Muscle of back (tissue), 11 donors: Measurements from ENCODE around the gene EML4. TPM values are rescaled to one million over a fixed set of nuclear protein-coding genes. Genes with fewer than 3 reads are reported as not detected.

Experiments
- DNase-seq, 3 donors: peaks; one replicate each; pipeline versions ENCODE4 v3.0.0 to v3.0.0-alpha.2; 2013
- polyA plus RNA-seq, 10 donors: library from polyadenylated mRNA; unstranded; fragments of 120-200 nt; gene quantifications; one replicate each; pipeline ENCODE4 v1.2.1, GENCODE V29; 2013; ENCODE audit not compliant: insufficient read length in 10 of 10

The EML4 gene
- polyA plus RNA-seq, 10 donors: 25.6 to 47.6 (median 37.2) TPM

DNA sequence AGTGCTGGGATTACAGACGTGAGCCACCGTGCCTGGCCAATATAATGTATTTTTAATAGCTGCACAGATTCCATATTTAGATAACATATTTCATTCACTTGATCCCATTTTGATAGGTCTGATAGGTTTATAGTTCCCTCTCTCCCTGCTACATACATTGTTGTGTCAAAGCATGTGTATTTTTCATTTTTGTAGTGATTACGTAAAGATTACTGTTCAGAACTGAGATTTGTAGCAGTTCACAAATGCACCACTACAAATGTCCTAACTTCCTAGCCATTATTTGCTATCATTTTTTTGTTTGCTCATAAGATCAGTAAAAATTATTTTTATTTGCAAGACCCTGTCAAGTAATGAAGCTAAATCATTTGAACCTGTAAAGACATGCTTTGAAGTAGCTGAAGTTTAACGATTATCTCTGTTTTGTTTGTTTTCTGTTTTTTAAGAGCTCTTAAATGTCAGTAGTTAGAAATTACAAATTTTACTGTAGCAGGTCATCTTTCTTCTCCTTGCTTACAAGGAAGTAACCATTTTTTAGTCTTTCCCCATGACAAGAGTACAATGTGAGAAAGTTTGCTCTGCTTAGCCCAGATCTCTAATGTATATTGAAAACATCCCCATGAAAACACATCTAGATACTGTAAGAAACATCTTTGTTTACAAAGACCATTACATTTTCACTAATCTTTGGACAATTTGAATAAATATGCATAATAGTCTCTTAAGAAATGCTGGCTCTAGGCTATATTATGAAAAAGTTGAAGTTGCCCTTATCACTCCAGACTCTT, 54.1 kb downstream of the EML4 start:
- DNase-seq: no peak

DNA sequence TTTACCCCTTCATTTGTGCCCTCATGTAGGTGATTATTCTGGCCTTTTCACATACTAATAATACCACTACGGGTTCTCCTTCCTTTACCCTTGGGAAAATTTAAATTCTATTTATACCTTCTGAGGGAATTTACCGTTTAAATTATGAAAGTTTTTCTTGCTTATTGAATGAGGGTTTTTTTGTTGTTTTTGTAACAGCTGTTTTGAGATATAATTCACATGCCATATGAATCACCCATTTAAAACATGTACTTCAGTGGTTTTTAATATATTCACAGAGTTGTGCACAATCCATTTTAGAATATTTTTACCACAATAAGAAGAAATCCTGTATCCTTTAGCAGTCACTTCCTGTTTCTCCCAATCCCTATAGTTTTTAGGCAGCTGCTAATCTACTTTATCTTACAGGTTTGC, 54.7 kb downstream of the EML4 start:
- DNase-seq: no peak

DNA sequence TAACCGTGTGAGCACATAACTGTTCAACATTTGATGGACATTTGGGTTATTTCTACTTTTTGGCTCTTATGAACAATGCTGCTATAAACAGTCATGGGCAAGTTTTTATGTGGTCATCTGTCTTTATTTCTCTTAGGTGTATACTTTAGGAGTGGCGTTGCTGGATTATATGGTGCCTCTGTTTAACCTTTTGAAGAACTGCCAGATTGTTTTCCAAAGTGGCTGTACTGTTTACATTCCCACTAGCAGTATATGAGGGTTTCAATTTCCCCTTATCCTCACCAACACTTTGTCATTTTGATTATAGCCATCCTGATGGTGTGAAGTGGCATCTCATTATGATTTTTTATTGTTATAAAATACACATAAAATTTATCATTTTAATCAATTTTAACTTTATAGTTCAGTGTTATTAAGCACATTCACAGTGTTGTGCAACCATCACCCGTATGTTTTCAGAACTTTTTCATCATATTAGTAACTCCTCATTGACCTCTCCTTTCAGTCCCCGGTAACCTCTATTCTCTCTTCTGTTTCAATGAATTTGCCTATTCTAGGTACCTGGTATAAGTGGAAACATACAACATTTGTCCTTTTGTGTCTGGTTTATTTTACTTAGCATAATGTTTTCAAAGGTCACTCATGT, 55.4 kb downstream of the EML4 start:
- DNase-seq: no peak

DNA sequence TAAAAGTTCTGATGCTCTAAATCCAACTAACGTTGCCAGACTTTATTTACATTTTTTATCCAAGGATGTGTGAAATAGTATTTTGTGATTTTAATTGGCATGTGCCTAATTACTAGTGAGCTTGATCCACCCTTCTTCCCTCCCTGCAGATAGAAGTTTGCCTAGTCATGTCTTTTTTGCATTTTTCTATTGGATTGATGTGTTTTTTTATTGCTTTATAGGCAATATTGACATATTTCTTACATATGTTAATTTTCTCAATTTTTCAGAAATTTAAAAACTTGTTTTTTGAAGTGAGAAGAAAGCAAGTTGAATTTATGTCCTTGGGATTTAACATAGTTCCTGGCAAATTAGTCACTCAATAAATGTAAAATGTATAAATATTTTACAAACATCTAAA, 56.4 kb downstream of the EML4 start:
- no peak for DNase-seq

DNA sequence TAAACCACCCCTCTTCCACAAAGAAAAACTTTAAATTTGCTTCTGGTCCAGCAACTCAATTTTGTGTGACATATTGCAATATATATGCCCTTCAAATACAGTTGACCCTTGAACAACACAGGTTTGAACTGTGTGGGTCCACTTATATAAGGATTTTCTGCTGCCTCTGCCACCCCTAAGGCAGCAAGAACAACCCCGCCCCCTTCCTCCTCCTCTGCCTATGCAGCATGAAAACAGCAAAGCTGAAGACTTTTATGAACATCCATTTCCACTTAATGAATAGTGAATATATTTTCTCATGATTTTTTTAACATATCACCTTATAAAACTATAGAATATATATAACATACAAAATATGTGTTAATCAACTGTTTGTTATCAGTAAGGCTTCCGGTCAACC, 58.3 kb downstream of the EML4 start:
- DNase-seq: no peak

DNA sequence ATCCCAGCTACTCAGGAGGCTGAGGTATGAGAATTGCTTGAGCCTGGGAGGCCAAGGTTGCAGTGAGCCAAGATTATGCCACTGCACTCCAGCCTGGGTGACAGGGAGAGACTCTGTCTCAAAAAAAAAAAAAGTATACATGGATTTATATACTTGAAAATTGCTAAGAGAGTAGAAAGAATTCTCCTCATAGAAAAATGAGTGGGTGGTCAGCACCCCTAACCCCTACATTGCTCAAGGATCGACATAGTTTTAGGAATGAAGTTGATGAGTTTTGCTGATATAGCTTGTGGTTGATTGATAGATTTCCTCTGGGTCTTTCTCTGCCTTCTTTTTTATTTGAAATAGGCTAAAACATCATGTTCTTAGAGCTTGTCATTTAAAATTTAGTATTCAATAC, 58.9 kb downstream of the EML4 start:
- no peak for DNase-seq

DNA sequence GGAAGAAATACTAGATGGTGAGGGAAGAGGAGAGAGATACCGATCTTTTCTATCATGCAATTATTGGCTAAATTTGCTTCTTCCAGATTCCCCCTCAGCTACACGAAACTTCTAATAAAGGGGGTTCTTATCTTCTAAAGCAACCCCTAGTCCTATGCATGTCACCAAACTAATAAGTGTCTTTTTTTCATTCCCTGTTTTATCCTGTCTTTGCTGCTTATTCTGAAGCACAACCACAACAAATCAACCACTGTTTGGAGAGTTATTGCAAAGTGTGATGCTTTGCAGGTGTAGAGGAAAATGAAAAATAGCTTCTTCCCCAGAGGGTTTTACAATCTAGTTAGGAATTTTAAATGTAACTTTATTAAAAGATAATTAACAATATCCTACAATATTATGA, 60.8 kb downstream of the EML4 start:
- no peak for DNase-seq

DNA sequence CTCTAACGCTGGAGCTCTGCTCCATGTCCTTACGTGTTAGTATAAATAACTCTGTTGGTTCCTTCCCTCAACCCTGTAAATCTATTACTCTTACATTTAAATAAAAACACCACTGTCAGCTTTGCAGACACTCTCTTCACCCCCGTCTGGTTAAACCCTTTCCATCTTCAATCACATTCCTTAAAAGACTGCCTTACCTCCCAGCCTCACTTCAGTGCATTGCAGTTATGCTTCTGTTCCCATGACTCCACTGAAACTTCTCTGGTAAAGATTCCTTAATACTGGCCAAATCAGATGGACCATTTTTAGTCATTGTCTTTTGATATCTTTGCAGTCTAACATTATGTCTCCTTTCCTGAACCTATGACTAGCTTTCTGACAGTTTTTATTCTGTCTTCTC, 61.7 kb downstream of the EML4 start:
- no peak for DNase-seq

DNA sequence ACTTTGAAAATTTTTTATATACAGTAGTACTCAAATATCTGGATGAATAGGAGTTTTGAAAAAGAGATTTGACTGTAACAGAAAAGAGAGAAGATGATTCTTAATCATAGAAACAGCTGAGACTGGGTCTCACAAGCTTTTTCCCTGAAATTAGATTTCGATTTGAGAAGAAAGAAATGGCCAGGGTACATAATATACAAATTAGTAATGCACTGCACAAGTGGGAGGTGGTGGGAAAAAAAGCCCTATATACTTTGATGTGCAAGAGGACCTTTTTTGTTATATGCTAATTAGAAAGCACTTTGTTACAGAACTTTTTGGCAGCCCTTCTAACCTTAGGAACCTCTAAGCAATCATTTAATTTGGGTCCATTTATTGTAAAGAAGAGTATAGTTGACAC, 62.9 kb downstream of the EML4 start:
- DNase-seq: no peak

DNA sequence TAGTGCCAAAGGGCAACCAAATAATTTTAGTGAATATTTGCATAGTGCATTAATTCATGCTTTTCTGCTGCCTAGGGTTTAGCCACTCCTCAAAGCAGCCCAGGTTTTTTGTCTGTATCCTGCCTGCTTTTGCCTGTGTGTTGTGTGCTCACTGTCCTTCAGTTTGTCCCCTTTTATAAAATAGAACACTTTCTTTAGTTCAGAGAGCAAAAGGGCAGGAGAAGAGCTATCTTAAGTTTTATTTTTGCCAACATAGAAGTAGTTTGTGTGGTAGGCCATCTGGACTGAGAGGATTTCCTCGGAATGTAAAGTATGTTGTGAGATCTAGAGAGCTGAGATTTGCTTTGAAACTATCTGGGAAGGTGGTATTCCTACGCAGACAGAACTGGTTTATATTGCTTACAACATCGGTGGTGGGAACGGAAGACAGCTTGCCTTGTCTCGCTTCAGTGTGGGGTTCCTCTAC, 64.9 kb downstream of the EML4 start:
- DNase-seq: peak in 1 of 3 donors; percentile 19

DNA sequence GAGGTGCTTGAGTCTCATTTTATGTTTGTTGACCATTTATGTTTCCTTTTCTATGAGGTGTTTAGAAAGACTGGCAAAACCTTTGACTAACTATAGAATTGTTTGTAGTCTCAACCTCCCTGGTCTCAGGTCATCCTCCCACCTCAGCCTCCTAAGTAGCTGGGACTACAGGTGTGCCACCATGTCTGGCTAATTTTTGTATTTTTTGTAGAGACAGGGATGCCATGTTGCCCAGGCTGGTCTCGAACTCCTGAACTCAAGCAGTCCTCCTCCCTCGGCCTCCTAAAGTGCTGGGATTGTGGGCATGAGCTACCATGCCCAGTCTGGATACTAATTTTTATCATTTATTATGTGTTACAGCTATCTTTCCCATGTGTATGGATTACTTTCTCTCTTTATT, 67.8 kb downstream of the EML4 start:
- no peak for DNase-seq

DNA sequence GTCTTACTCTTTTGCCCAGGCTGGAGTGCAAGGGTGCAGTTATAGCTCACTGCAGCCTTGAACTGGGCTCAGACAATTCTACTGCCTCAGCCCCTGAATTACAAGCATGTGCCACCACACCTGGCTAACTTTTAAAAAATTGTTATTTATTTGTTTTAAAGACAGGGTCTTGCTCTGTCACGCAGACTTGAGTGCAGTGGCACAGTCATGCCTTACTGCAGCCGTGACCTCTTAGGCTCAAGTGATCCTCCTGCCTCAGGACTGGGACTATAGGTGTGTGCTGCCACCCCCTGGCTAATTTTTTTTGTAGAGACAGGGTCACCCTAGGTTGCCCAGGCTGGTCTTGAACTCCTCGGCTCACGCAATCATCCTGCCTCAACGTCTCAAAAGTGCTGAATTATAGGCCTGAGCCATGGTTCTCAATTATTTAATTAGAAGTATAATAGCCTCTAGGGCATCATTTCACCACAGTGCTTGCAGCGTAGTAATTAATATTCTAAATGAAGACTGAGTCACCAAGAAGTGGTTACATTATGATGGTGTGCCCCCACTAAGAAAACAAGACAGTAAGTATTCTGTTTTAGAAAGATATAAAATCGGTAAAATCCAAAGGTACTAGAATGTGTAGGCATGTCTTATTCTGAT, 69.6 kb downstream of the EML4 start:
- peak in 1 of 3 donors; percentile 14 for DNase-seq

DNA sequence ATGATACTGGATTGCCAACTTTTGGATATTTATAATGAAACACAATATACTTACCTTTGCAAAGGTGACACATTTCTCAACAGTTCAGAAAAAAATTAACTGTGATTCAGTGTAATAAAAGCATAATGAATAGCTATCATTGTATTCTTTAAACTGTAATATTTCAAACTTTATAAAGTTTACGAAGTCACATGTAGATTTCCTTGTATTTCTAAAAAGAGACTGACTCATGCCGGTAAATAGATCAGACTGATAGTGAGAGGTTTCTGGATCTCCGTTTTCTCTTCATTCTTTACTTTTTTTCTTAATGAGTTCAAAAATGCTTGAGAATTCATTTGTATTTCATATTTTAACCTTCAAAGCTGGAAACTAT, 70.1 kb downstream of the EML4 start:
- no peak for DNase-seq

DNA sequence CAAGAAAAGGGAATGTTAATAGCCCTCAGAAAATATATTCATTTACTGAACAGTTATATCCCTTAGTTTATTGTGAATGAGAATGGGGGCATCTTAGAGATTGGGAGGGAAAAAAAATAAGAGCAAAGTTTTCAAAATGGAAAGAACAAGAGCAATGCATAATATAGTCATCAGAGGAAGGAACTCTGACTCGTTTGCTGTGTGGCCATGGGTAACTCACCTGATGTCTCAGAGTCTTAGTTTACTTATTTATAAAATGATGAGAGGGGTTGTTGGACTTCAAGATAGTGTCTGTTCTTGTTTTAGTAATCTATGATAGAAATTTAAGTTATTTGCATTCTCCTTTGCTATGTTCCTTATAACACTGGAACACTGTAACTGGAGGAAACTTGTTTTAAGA, 70.7 kb downstream of the EML4 start:
- DNase-seq: no peak

DNA sequence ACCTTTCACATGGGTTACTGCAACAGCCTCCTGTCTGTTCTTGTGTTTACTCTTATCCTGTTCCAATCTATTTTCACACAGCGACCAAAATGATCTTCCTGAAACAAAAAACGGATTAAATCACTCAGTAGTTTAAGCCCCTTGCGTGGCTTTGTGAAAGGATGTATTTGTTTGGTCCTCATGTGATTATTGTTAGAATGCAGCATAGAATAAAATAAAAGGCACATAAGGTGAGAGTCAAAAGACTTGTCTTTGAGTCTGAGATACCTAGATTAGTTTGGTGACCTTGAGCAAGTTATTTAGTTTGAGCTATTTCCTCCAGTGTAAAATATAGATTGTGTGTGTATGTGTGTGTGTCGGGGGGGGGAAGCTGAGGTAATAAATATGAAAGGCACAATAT, 72.4 kb downstream of the EML4 start:
- no peak for DNase-seq

DNA sequence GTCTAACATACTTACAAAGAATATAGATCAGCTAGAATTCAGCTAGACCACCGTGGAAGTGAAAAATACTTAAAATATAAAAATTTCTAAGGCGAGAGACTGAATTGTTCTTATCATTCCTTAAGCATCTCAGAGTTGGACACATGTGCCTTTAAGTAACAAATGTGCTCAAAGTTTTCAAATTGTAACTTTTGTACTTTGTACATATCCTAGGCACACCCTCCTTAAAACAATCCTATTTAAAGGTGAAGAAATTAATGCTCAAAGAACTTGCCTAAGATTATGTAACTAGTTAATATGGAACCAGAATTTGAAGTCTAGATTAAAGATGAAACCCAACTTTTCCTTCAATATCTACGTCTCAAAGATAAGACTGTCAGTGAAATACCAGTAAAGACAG, 74.1 kb downstream of the EML4 start:
- DNase-seq: no peak

DNA sequence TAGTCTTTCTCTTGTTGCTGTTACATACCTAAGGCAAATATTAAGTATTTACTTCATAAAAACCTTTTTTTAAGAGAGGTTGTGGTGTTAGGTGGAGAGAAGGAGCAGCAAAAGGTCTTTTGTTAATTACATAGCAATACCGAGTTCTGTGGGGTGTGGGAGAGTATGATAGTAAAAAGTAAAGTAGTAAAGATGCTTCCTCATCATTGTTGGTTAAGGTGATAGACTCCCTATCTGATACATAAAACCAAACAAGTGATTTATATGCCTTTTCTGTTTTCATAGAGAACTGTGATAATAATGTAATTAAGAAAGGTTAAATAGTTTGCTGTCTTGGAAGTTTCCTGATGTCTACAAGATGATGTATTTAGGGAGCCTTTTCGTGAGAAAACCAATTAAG, 75.4 kb downstream of the EML4 start:
- DNase-seq: no peak

DNA sequence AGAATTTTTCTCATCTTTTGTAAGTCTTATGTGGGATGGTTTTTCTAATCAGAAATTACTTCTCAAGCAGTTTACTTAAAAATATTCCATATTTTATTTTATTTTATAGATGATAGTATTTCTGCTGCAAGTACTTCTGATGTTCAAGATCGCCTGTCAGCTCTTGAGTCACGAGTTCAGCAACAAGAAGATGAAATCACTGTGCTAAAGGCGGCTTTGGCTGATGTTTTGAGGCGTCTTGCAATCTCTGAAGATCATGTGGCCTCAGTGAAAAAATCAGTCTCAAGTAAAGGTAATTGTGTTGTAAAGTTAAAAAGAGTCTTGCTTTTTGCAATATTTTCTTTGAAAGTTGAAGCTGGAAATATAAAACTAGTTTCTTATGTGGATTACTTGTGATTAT, 76.2 kb downstream of the EML4 start:
- no peak for DNase-seq

DNA sequence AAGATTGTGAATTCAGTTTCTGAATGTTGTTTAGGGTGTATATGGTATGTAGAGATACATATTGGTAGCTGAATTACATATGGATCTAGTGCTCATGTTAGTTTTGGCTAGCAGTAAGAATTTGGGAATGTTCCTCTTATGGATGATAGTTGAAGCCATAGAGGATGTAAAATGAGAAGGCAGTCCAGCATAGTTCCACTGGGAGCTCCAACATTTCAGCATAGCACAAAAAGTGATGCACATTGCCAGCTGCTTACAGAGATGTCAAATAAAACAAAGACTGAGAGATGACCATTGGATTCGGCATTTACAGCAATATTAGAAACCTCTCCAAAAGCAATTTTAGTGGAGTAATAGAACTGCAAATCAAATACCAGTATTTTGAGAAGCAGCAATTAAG, 77.4 kb downstream of the EML4 start:
- peak; percentile 23 to 82 (median 55) for DNase-seq

DNA sequence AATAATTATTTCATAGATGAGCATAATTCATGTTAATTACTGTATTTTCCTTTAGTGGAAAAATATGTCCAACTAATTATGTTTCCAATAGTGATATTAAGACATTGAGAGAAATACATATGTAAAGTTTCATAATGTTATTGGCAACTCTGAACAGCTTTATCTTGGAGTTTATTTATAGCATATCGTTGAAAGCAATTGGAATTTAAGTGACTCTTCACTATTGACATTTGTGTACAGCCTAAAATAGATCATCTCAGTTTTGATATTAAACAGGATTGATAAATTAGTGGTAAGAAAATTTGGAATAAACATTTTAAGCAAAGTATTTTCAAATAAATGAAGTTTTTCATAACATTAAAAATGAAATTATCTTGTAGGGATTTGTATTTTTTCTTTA, 79.7 kb downstream of the EML4 start:
- no peak for DNase-seq

DNA sequence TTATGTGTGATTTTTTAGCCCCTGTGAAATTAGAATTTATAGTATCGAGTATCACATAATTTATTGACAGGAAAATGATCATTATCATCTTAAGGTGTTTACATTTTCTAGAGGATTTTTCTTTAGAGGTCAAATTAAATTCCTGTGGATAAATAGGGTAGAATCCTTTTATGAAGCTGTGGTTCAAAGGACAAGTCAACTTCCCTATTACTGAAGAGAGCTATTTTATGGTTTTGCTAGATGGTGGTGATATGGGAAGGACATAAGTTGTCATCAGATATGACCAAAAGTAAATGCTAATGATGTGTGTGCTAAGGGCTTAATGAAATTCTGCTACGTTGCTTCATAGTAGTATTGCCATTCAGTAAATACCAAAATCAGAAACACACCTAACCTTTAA, 80.1 kb downstream of the EML4 start:
- no peak for DNase-seq

DNA sequence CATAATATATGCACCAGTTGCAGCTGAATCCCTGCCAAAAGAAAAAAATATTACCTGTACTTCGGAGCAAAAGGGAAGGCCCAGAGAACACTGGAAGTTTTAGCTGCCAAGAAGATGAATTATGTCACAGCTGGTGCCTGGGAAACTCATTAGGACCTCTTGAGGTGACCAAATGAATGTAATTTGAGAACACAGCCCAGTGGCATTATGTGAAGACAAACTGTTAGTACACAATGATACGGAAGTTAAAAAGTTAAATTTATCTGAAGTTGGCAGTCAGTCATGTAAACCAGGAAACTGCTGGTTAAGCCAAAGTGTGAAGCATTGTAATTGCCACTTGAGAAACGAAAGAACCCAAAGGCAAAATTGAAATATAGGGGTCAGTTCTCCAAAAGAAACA, 80.7 kb downstream of the EML4 start:
- peak; percentile 12 to 61 (median 49) for DNase-seq

DNA sequence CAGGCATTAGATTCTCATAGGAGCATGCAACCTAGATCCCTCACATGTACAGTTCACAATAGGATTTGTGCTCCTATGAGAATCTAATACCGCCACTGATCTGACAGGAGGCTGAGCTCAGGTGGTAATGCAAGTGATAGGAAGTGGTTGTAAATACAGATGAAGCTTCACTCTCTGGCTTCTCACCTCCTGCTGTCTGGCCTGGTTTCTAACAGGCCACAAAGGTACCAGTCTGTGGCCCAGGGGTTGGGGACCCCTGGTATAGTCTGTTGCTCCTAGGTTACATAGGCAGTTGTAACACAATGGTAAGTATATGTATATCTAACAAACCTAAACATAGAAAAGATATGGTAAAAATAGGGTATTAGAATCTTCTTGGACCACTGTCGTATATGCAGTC, 81.8 kb downstream of the EML4 start:
- DNase-seq: no peak
